HepG2 (cell line): Measurements from ENCODE around the gene ANKRD22. TPM values are rescaled to one million over a fixed set of nuclear protein-coding genes. Genes with fewer than 3 reads are reported as not detected.

Source experiments
- GFI1 ChIP-seq: sonication (generic); formaldehyde crosslinking; IDR thresholded peaks from 2 replicates; pipeline ENCODE4 v1.5.0; 2020; ENCODE audit warnings: missing genetic modification reagents, mild to moderate bottlenecking, borderline replicate concordance
- HOXA3 ChIP-seq: sonication (generic); formaldehyde crosslinking; IDR thresholded peaks from 2 replicates; pipeline ENCODE4 v1.5.0; 2020; ENCODE audit warnings: missing genetic modification reagents
- PAWR ChIP-seq: sonication (generic); formaldehyde crosslinking; IDR thresholded peaks from 2 replicates; pipeline ENCODE4 v1.4.0; 2020; ENCODE audit warnings: missing genetic modification reagents, mild to moderate bottlenecking, borderline replicate concordance
- POGK ChIP-seq: sonication (generic); formaldehyde crosslinking; conservative IDR thresholded peaks from 2 replicates; pipeline ENCODE4 v1.8.0; 2022; ENCODE audit warnings: mild to moderate bottlenecking, moderate library complexity, missing genetic modification reagents
- POLR2AphosphoS5 ChIP-seq: IDR thresholded peaks from 2 replicates; pipeline ENCODE4 v1.6.1; 2012; ENCODE audit warnings: low read depth, low read length
- REST ChIP-seq, 2 experiments: IDR thresholded peaks; 2 replicates each; pipeline ENCODE4 v1.6.1; 2011 to 2012; ENCODE audit warnings: low read length in 2 of 2, borderline replicate concordance in 1 of 2, low read depth in 1 of 2, mild to moderate bottlenecking in 1 of 2, moderate library complexity in 1 of 2
- THYN1 ChIP-seq: sonication (generic); formaldehyde crosslinking; IDR thresholded peaks from 2 replicates; pipeline ENCODE4 v1.8.1; 2023; ENCODE audit warnings: low read depth, mild to moderate bottlenecking, moderate library complexity, missing genetic modification reagents, borderline replicate concordance
- TSC22D2 ChIP-seq: sonication (generic); formaldehyde crosslinking; IDR thresholded peaks from 2 replicates; pipeline ENCODE4 v1.5.1; 2020; ENCODE audit warnings: missing genetic modification reagents, mild to moderate bottlenecking, borderline replicate concordance
- ZBTB43 ChIP-seq: sonication (generic); formaldehyde crosslinking; conservative IDR thresholded peaks from 2 replicates; pipeline ENCODE4 v1.4.0; 2020; ENCODE audit warnings: missing genetic modification reagents
- ZNF225 ChIP-seq: sonication (generic); formaldehyde crosslinking; IDR thresholded peaks from 2 replicates; pipeline ENCODE4 v1.4.0; 2020; ENCODE audit warnings: mild to moderate bottlenecking, missing genetic modification reagents
- ZNF335 ChIP-seq: sonication (generic); formaldehyde crosslinking; IDR thresholded peaks from 2 replicates; pipeline ENCODE4 v1.4.0; 2020; ENCODE audit warnings: missing genetic modification reagents
- ZNF367 ChIP-seq: sonication (generic); formaldehyde crosslinking; IDR thresholded peaks from 2 replicates; pipeline ENCODE4 v1.4.0; 2020; ENCODE audit warnings: missing genetic modification reagents, borderline replicate concordance
- ZNF468 ChIP-seq: sonication (generic); formaldehyde crosslinking; IDR thresholded peaks from 2 replicates; pipeline ENCODE4 v1.8.0; 2022; ENCODE audit warnings: mild to moderate bottlenecking, moderate library complexity, missing genetic modification reagents
- ZNF570 ChIP-seq: sonication (generic); formaldehyde crosslinking; IDR thresholded peaks from 2 replicates; pipeline ENCODE4 v1.4.0; 2020; ENCODE audit warnings: mild to moderate bottlenecking, missing genetic modification reagents, borderline replicate concordance
- ZNF614 ChIP-seq: IDR thresholded peaks from 2 replicates; pipeline ENCODE4 v1.6.1; 2018; ENCODE audit warnings: missing biosample characterization, missing genetic modification reagents, inconsistent platforms, borderline replicate concordance
- ZNF75D ChIP-seq: sonication (generic); formaldehyde crosslinking; IDR thresholded peaks from 2 replicates; pipeline ENCODE4 v1.8.1; 2023; ENCODE audit warnings: missing genetic modification reagents, mild to moderate bottlenecking, borderline replicate concordance
- ZZZ3 ChIP-seq: sonication (generic); formaldehyde crosslinking; IDR thresholded peaks from 2 replicates; pipeline ENCODE4 v1.4.0; 2020; ENCODE audit warnings: missing genetic modification reagents, mild to moderate bottlenecking, borderline replicate concordance
- polyA plus RNA-seq, 8 experiments: library from polyadenylated mRNA; depleted of rRNA in 3 of 8; stranded (reverse) in 7 of 8; unstranded in 1 of 8; fragments of >200 nt; fragmentation: Illumina TruSeq in 4 of 8; extraction: Trizol in 4 of 8; gene quantifications; 2 replicates each; pipeline versions ENCODE4 v1.2.1 to v1.2.3, GENCODE V29; 2011 to 2016; ENCODE audit warnings: low read depth in 4 of 8, missing spikeins in 1 of 8, mixed read lengths in 1 of 8; ENCODE audit not compliant: insufficient read depth in 1 of 8
- total RNA-seq, 5 experiments: library from RNA; depleted of rRNA; stranded (reverse); fragments of >200 nt; fragmentation: Illumina TruSeq; extraction: Trizol; gene quantifications; 2 replicates each; pipeline ENCODE4 v1.2.3, GENCODE V29; 2016; ENCODE audit warnings: low read depth in 1 of 5
- TF ChIP-seq, protein P1 (sequence below): sonication (generic); formaldehyde crosslinking; conservative IDR thresholded peaks from 2 replicates; pipeline ENCODE4 v1.8.1; 2023; ENCODE audit warnings: missing genetic modification reagents
- TF ChIP-seq, protein P2 (sequence below), 2 experiments: fragments of 450-650 bp in 1 of 2; sonication (generic) in 1 of 2; formaldehyde crosslinking; IDR thresholded peaks; 2 replicates each; pipeline versions ENCODE4 v1.5.0 to v1.8.0; 2020 to 2022; ENCODE audit warnings: mild to moderate bottlenecking in 1 of 2, missing genetic modification reagents in 1 of 2

The ANKRD22 gene
- total and polyA plus RNA-seq, 2 of the 13 experiments (the other 11 are each of a cell fraction or from before 2014, with no cell fraction given), result not detected

DNA sequence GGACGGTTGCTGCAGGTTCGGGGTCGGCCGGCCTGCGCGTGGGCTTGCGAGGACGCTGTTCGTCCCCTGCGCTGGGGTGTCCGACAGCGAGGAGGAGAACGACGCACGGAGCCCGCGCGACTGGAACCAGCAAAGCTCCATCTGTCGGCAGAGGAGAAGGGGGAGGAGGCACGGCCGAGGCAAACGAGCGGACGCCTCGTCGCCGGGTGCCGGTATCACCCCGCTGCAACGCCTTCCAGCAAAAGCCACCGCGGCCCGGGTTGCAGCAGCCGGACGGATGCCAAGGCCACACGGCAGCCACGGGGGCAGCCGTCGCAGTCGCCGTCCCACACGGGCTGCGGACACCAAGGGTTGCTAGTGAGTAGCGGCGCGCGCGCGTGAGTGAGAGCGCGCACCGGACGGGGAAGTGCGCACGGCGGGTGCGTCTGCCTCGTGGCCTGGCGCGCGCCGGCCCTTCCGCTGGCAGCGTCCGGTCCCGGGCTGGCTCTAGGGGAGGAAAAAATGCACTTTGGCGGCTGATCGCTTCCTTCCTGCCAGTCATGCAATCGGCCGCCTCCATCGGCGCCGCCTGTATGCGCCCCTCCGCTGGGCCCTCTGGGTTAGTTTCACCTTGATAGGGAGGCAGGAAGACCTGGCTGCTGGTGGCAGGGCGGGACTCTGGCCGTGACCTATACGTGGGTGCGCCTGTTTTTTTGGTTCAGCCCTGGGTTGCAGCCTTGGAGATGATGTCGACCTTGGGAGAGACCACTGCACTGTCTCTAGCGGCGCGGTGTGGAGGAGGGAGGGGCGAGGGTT lies 28.8 kb upstream of the ANKRD22 start (continued):
- TF ChIP-seq THYN1, result no peak
- TF ChIP-seq REST (IDR thresholded peaks at IDR 0.05; ENCODE audit: borderline replicate concordance in 1 of 2, low read depth in 1 of 2, low read length in 2 of 2), result no peak
- TF ChIP-seq, protein P1, sequence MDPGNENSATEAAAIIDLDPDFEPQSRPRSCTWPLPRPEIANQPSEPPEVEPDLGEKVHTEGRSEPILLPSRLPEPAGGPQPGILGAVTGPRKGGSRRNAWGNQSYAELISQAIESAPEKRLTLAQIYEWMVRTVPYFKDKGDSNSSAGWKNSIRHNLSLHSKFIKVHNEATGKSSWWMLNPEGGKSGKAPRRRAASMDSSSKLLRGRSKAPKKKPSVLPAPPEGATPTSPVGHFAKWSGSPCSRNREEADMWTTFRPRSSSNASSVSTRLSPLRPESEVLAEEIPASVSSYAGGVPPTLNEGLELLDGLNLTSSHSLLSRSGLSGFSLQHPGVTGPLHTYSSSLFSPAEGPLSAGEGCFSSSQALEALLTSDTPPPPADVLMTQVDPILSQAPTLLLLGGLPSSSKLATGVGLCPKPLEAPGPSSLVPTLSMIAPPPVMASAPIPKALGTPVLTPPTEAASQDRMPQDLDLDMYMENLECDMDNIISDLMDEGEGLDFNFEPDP (CRISPR knock-in tag), result no peak
- TF ChIP-seq ZZZ3 (CRISPR knock-in tag), result no peak
- TF ChIP-seq, protein P2, sequence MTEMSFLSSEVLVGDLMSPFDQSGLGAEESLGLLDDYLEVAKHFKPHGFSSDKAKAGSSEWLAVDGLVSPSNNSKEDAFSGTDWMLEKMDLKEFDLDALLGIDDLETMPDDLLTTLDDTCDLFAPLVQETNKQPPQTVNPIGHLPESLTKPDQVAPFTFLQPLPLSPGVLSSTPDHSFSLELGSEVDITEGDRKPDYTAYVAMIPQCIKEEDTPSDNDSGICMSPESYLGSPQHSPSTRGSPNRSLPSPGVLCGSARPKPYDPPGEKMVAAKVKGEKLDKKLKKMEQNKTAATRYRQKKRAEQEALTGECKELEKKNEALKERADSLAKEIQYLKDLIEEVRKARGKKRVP (CRISPR knock-in tag; IDR thresholded peaks at IDR 0.05), result peak in 1 of 2 experiments; percentile 42; a peak in 1 of 4 replicates
- no peak for TF ChIP-seq ZNF570 (CRISPR knock-in tag)
- peak; percentile 64; the same call in 1 of the 2 replicates for TF ChIP-seq ZNF367 (CRISPR knock-in tag)
- TF ChIP-seq ZNF75D (CRISPR knock-in tag), result no peak; the same call in 1 of the 2 replicates
- no peak for TF ChIP-seq ZNF468
- TF ChIP-seq POGK (CRISPR knock-in tag), result 0 out of 2 replicates have a peak, but pooled peaks have one; percentile 42
- no peak for TF ChIP-seq POLR2AphosphoS5
- TF ChIP-seq GFI1 (CRISPR knock-in tag), result peak; percentile 55; the same call in 1 of the 2 replicates
- peak; percentile 45; the same call in 1 of the 2 replicates for TF ChIP-seq ZBTB43 (CRISPR knock-in tag)
- TF ChIP-seq ZNF614, result no peak
- TF ChIP-seq HOXA3, result peak; percentile 47; the same call in 1 of the 2 replicates
- TF ChIP-seq TSC22D2, result no peak
- no peak for TF ChIP-seq ZNF335 (CRISPR knock-in tag)
- no peak for TF ChIP-seq ZNF225 (CRISPR knock-in tag)
- TF ChIP-seq PAWR (CRISPR knock-in tag), result no peak
